ENCODE measurements around the gene PSMB3.
"Not testable (repeated sequence)": the region's sequence is repeated elsewhere in the genome, so short reads cannot be mapped to it uniquely, and the experiment has no call there.

The PSMB3 gene

DNA sequence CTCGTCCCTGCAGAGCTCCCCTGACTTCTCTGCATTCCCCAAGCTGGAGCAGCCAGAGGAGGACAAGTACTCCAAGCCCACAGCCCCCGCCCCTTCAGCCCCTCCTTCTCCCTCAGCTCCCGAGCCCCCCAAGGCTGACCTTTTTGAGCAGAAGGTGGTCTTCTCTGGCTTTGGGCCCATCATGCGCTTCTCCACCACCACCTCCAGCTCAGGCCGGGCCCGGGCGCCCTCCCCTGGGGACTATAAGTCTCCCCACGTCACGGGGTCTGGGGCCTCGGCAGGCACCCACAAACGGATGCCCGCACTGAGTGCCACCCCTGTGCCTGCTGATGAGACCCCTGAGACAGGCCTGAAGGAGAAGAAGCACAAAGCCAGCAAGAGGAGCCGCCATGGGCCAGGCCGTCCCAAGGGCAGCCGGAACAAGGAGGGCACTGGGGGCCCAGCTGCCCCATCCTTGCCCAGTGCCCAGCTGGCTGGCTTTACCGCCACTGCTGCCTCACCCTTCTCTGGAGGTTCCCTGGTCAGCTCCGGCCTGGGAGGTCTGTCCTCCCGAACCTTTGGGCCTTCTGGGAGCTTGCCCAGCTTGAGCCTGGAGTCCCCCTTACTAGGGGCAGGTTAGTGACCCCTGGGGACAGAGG, 36.1 kb upstream of the PSMB3 start:
- no peak for DNase-seq

DNA sequence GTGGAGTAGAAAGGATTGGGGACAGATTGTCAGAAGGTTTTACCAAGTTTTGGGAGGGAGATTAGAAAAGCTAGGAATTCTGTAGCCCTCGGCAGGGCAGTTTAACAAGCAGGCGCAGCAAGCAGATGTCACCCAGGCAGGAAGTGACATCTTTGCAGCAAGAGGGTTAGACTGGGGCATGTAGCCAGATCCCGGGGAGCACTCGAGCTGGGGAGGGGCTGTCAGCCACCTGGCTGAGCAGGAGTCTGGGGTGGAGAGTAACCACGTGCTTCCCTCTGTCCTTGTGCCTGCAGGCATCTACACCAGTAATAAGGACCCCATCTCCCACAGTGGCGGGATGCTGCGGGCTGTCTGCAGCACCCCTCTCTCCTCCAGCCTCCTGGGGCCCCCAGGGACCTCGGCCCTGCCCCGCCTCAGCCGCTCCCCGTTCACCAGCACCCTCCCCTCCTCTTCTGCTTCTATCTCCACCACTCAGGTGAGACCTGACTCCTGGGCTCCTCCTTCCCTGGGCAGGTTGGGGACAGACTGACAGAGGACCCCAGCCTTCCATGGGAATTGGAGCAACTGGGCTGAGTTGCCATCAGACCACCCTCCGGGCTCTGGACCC, 35.3 kb upstream of the PSMB3 start:
- no peak for DNase-seq

DNA sequence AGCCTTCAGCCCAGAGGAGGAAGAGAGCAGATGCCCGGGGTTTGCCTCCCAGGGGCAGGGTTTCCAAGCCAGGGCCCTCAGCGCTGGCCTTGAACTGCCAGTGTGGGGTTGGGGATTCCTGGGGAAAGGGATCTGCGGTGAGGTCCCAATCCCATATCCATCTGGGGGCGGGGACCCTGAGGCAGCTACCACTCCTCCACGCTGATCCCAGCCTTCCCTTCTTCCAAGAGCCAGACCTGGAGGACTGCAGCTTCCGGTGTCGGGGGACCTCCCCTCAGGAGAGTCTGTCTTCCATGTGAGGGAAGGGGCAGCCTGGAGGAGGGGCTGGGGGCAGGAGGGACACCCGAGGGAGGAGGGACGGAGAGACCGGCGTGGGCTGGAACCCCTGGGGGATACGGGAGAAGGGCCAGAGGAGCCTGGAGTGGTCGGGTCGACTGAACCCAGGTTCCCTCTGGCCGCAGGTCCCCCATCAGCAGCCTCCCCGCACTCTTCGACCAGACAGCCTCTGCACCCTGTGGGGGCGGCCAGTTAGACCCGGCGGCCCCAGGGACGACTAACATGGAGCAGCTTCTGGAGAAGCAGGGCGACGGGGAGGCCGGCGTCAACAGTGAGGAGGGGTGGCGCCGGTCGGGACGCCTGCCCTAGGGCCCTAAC, 33.1 kb upstream of the PSMB3 start:
- no peak for DNase-seq

DNA sequence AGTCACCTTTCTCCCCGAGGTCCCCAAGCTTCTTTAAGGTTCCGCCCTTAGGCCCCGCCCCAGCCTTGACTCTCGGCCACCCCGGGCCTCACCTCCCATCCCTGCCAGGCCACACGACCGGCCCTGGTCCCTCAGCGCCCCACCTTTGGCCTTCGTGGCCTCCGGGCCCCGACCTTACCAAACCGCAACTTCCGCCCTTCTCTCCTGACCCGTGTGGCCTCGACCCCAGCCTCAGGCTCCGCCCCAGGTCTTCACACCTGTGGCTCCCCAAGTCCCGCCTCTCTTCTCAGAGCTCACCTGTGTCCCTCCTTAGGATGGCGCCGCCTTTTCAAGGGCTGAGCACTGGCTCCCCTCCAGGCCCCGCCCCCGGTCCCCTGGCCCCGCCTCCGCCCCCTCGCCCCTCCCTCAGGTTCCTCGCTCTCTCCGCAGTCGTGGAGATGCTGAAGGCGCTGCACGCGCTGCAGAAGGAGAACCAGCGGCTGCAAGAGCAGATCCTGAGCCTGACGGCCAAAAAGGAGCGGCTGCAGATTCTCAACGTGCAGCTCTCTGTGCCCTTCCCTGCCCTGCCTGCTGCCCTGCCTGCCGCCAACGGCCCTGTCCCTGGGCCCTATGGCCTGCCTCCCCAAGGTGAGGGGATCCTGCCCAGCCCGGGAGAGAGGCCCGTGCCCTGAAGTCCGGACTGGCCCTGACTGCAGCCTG, 32.4 kb upstream of the PSMB3 start:
- no peak for DNase-seq

DNA sequence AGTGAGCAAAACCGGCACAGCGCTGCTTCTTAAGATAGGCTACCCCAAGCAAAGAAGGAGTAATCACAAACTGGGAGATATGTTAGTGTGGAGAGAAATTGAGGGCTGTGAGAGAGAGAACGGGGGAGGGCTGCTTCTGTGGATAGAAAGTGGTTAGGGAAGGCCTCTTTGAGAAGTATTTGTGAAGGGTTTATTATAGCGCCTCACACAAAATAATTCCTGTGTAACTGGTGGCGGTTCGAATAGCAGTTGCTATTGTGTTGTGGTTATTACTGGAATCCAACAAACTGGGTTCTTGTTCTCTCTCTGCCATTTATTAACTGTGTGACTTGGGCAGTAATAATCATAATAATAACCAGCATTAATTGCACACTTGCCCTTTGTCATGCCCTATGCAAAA, 31.6 kb upstream of the PSMB3 start:
- no peak for DNase-seq

DNA sequence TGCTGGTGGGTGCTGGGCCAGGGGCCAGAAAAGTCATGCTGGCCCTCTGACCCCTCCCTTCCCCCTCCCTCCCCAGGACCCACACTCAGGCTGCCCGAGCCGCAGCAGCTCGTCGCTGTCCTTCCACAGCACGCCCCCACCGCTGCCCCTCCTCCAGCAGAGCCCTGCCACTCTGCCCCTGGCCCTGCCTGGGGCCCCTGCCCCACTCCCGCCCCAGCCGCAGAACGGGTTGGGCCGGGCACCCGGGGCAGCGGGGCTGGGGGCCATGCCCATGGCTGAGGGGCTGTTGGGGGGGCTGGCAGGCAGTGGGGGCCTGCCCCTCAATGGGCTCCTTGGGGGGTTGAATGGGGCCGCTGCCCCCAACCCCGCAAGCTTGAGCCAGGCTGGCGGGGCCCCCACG, 30.7 kb upstream of the PSMB3 start:
- DNase-seq = no peak

DNA sequence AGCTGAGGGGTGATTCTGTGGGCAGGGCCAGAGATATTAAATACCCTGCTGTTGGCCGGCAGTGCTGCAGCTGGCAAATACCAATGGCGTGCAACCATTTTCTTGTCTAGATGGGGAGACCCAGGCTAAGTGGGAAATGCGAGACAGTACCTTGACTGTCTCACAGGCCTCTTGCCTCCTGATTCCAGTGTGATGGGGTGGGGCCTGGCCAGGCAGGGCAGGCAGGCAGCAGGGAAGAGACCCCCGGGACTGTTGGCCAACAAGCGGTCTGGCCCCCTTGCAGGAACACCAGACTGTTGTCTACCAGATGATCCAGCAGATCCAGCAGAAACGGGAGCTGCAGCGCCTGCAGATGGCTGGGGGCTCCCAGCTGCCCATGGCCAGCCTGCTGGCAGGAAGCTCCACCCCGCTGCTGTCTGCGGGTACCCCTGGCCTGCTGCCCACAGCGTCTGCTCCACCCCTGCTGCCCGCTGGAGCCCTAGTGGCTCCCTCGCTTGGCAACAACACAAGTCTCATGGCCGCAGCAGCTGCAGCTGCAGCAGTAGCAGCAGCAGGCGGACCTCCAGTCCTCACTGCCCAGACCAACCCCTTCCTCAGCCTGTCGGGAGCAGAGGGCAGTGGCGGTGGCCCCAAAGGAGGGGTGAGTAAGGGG, 28.1 kb upstream of the PSMB3 start:
- no peak for DNase-seq

DNA sequence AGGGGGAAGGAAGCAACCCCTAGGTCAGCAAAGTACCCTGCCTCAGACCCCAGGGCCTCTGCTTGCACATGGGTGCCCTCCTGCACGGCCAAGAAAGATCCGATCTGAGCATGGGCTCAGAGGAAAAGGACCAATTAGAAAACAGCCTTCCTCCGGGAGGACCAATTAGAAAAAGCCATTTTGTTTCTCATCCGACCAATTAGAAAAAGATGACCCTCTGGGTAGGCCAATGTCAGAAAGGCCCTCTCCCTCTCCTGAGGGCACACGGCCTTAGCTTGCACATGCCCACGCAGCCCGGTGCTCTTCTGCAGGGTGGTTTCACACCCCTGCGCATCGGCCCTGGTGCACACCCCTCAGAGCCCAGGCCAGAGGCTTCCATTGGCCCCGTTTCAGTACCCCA, 27.5 kb upstream of the PSMB3 start:
- no peak for DNase-seq

DNA sequence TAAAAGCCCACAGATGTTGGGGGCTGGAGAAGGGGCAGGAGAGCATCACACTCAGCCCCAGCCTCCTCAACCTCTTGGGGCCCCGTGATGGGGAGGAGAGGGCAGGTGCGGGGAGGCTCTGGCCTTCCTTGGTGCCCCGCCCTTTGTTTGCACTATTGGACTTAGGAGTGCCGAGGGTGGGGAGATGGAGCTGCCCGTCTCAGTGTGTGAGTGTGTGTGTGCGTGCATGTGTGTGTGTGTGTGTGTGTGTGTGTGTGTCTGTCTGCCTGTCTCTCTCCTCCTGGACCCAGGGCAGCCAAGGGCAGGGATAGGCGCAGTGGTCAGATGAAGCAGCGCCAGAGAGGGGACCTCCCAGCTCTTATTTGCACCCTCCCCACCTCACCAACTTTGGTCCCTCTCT, 26.4 kb upstream of the PSMB3 start:
- DNase-seq = not testable (repeated sequence)

DNA sequence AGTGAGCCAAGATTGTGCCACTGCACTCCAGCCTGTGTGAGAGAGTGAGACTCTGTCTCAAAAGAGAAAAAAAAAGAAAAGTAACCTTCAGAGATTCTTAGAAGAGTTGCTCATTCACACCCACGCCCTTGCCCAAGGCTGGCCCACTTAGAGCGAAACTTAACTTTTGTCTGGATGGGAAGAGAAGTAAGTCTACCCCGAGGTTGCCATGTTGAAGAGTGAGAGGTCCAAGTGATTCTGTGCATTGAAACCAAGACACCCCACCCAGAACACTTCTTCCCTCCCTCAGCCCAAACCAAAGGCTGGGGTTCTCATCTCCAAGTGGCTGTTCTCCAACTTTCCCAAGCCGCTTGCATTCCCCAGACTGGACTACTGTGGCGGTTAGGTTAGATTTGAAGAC, 24.8 kb upstream of the PSMB3 start:
- peak; percentile 65 for DNase-seq

DNA sequence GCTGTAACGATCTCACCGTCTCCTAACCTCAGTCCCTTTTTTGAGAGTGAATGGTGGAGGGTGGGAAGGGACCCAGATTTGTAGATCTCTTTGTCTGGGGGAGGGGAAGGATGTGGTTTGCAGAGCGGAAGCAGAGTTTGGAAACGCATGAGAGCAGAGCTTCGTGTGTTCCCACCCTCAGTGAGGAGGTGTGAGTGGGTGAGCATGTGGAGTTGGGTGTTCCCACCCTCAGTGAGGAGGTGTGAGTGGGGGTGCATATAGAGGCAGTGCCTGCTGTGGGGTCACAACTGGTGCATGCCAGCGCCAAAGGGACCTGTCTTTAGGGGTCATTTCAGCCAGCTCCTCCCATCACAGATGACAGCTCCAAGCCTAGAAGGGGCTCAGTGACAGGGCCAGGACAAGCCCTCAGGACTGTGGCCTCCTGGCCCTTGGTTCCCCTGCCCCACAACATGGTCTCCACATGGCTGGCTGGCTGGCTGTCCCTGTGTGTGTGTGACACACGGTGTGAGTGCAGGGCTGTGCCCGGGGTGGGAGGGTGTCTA, 24.2 kb upstream of the PSMB3 start:
- peak; percentile 85 for DNase-seq

DNA sequence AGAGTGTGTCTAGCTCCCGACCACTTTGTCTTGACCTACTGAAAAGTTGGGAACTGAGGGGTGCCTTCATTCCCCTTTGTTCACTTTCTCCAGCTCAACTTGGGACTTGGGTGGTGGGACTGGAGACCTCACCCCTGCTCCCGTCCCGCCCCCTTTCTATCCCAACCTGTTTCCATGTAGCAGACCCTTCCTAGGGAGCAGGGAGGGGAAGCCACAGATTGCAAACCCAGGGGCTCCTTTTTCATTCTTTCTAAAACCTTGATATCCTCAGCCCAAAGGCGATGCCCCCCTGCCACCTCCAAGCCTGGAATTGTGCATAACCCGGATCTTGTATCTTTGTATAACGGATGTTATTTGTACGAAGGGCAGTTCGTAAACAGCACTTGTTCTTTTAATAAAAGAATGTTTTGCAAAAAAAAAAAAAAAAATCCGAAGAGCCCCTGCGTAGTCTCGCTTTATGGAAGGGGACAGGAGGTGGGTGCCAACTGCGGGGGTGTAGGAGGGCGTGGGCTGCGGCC, 23.1 kb upstream of the PSMB3 start:
- DNase-seq = no peak

DNA sequence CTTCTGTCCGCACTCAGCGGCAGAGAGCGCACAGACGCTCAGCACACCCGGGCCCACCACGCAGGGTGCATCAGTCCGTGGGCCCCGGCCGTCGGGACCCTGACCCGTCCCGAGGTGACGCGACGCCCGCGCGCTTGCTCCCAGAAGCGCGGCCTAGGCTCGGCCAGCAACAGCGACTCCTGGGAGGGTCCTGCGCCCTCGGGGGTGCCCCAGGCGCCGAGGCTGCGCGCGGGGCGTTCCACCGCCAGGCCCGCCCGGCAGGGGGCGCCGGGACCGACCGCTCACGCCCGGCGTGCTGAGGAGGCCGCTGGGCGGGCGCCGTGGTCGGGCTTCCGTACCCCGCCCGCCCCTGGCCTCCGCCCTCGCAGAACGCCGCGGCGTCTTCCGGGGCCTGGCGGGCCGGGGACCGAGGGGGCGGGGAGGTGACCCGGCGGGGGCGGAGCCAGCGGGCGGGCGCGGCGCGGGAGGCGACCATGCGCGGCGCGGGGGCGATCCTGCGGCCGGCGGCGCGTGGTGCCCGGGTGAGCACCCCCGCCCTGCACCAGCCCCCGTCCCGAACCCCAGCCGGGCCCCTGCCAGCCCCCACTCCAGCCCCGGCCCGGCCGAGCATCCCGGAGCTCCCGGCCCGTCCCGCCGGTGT, 22.5 kb upstream of the PSMB3 start, which contains the start of gene CISD3:
TSS of gene CISD3 (plus strand) at position 456 of the 640 bp plus-strand sequence. CDS start at position 474, 18 bp downstream.
- DNase-seq = peak; percentile 91

DNA sequence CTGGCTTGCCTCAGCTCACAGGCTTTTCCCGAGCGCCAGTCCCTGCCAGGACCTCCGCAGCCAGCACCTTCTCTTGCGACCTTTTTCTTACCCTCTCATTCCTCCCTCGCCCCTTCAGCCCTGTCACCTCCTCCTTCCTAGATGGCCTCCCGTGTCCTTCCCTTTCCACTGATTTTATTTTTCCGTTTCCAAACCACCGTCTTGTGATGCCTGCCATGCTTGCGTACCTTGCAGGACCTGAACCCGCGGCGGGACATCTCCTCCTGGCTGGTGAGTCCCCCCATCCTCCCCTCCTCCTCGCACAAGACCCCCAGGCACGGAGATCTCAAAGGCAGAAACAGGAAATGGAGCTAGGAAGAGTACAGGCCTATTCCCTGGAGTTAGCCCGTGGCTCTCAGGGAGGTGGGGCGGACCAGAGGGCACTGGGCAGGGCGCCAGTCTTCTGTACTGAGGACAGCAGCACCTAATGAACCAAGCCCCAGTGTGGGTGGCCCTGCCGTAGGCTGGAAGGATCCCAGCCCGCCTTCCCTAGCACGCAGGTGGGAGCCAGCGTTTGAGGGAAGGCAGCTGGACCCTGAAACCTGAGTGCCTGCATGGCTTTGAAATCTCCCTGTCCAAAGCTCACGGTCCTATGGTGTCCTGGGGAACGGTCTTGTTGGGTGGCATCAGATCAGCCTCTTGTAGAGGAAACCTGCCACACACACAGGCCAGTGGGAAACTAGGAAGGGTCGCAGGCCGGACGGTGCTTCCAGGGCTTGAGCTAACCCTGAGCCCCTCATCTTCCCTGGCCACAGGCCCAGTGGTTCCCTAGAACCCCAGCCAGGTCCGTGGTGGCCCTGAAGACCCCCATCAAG, 21.8 kb upstream of the PSMB3 start:
- no peak for DNase-seq

DNA sequence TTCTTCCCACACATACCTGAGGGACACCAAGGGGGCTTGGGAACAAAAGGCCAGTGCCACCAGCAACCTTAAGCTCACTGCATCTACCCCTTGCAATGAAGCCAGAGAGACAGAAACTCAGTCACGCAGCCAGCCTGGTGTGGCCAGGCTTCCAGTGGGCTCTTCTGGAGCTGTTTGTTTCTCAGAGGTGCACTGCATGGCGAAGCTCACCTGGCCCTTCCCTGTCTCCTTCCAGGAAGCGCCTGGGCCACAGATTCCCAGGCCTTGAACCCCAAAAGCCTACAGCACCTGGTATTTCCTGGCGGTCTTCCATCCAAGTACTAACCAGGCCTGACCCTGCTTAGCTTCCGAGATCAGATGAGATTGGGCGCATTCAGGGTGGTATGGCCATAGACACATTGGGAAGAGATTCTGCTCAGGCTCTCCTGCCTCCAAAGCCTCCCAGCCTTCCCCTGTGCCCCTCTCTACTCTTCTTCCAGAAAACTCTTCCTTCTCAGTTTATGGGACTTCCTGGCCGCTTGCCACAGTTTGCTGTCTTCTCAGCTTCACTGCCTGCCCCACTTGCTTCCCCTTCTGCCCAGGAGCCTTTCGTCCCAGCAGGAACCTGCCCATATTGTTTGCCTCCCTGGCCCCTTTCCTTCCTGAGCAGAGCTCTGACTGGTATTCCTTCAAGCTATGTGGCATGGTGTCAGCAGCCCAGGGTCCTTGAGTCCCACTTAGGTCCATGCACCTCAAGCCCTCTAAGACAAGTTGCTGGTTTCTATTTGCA, 20.8 kb upstream of the PSMB3 start:
- no peak for DNase-seq

DNA sequence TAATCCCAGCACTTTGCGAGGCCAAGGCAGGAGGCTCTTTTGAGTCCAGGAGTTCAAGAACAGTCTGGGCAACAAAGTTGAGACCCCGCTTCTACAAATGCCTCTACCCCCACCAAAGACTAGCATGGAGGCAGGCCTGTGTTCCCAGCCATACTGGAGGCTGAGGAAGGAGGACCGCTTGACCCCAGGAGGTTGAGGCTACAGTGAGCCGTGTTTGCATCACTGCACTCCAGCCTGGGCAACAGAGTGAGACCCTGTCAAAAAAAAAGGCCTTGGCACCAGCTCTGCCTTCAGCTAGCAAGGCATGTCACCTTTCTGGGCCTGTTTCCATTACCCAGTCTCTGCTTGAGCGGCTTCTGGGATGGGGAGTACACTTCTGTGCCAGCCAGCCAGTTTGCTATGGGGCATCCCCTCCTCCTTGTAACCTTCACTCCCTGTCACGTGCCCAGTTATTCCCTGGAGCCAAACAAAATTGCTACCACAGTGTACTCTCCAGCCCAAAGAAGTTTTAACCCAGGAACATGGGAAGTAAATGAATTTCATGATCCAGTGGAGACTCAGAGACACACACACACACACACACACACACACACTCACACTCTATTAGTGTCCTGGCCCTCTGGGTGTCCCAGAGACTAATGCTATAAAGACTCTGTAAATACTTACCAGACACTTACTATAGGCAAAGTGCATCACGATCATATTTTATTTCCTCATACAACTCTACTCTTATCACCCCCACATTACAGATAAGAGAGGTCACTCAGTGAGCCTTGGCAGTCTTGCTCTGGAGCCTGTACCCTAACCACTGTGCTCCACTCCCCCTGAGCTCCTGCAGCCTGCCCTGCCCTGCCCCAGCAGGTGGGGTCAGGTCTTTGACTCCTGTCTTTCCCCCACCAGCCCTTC, 19.9 kb upstream of the PSMB3 start:
- DNase-seq = no peak

DNA sequence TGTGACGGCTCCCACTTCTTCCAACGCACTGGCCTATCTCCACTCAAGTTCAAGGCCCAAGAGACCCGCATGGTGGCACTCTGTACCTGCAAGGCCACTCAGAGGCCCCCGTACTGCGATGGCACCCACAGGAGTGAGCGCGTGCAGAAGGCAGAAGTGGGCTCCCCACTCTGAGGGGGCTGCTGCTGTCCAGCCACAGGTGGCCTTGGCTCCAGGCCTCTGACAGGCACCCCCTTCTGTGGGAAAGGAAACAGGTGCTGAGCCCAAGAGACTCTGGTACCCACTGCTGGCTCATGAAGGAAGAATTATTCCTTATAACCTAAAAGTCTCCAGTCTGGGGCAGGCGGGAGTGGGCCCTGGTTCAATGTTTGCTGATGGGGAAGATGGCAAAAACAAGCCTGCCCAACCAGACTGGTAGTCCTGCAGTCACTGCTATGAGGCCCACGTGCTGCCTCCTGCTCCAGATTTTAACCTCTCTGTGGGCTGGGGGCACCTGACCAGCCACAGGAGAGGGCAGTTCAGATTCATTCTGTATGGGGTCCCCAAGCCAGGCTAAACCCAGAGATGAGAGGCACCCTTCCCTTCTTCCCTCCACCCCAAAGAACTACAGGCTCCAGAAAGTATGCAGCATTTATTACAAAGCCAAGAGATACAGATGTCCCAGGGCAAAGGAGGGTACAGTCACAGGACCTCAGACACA, 19.1 kb upstream of the PSMB3 start:
- DNase-seq = no peak

Data from CD4-positive, alpha-beta T cell treated with Interleukin-12 subunit alpha and Interleukin-12 subunit beta, for 1 hour (primary cell).